HG02885 (cell line): ENCODE measurements around the gene ZNF606.

Experiments
- ATAC-seq: cut with Tn5 transposase; IDR thresholded peaks from one replicate; pipeline ENCODE4 v1.9.1; 2021; ENCODE audit warnings: mild to moderate bottlenecking; ENCODE audit not compliant: unreplicated experiment, poor library complexity

The ZNF606 gene

DNA sequence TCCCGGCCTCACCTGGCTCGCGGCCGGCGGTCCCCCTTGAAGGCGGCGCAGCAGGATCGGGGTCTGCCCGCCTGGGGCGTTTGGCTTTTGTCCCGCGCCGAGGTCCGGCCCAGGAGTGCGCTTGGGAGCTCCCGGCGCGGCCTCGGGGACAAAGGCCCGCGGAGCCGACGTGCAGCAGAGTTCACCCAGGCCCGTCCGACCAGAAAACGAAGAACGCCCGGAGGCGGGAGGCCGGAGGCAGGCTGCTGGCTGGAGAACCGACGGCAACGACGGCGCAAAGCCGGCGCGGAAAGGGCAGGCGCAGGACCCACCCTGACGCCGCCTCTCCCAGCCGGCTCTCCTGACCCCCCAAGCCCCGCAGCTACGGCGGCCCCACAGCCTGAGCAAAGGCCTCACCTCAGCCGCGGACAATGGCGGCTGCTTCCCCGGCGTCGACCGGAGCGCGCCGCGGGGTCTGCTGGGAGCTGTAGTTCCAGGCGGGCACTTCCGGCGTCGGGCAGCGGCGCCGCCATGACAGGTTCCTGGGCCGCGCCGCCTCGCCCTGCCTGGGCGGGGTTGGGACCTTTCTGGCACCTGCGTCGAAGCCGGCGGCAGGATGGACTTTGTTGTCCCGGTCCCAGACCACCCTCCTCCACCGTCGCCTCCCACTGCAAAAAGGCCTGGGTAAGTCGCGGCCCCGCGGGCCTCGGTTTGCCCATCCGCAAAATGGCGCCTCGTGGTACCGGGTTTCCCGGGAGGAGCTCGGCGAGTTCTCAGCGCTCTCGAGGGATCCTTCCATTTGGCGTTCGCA, at the start of gene ZNF606:
Gene ZNF606 (minus strand): TSS at position 437 of the 790 bp plus-strand sequence. CDS start 1,501 bp downstream, outside the sequence.
- ATAC-seq = peak; percentile 98

GRCh38 chr19:58052256-58052655, 49.6 kb upstream of the ZNF606 start:
- ATAC-seq = no peak

- no peak for ATAC-seq
Measured at GRCh38 chr19:58047672-58048071, 45.1 kb upstream of the ZNF606 start.

GRCh38 chr19:58046856-58047255, 44.2 kb upstream of the ZNF606 start:
- no peak for ATAC-seq

DNA sequence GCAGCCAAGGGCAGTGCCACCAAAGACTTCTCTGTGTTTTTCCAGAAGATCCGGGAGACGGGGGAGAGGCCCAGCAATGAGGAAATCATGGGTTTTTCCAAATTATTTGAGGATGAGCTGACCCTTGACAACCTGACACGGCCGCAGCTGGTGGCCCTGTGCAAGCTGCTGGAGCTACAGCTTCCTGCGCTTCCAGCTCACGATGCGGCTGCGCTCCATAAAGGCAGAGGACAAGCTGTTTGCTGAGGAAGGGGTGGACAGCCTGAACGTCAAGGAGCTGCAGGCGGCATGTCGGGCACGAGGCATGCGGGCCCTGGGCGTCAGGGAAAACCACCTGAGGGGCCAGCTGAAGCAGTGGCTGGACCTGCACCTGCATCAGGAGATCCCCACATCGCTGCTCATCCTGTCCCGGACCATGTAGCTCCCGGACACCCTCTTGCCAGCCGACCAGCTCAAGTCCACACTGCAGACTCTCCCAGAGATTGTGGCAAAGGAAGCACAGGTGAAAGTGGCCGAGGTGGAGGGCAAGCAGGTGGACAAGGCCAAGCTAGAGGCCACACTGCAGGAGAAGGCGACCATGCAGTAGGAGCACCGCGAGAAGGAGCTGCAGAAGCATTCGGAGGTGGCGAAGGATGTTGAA, 42.9 kb upstream of the ZNF606 start:
- ATAC-seq = no peak

- no peak for ATAC-seq
Measured at GRCh38 chr19:58044886-58045285, 42.3 kb upstream of the ZNF606 start.

DNA sequence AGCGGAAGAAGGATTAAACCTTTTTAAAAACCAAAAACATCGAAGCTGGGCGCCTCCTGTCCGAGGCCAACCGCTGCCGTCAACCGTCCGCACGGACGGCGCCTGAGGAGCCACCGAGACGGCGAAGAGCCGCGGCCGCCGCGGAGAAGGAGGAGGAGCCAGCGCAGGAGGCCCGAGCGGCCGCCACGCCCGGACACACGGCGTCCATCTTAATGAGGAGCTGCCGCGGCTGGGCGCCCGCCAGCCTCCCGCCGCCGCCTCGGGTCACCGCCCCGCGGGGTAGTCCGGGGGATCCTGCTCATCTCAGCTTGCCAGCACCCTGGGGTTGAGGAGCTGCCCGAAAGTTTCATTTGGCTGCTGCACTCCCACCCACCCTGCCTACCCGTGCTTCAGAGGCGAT, 41.8 kb upstream of the ZNF606 start:
- ATAC-seq = no peak

DNA sequence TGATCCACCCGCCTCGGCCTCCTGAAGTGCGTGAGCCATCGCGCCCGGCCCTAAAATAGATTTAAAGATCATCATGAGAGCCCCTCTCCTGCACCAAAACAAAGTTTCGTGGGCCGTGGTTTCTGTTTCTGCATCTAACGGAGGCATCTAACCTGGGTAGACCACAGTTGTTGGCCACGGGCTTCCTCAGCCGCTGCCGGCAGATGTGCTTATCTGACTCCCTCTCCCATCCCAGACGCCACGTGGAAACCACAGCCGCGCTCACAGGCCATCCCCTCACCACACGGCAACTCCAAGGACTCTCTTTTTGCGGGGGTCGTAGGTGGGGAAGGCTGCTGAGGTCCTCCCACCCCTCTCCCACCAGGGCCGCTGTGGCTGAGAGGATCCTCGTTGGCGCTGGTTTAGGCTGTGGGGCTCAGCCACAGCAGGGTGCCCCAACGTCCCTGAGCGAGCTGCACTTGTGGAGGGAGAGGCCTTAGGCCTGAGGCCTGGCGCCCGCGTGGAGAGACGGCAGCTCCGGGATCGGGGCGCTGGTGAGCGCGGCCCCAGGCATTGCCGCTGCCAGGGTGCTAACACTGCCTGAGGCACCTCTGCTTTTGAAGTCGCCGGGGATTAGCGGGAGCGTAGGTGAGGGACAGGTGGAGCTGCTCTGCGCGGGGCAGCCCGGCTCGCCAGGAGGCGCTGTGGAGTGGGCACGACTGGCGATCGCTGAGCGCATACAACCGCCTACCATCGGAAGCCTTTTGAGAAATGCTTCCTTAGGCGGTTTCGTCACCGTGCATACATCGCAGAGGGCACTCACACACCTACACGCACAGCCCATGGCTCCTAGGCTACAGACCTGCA, 40.1 kb upstream of the ZNF606 start:
- no peak for ATAC-seq

DNA sequence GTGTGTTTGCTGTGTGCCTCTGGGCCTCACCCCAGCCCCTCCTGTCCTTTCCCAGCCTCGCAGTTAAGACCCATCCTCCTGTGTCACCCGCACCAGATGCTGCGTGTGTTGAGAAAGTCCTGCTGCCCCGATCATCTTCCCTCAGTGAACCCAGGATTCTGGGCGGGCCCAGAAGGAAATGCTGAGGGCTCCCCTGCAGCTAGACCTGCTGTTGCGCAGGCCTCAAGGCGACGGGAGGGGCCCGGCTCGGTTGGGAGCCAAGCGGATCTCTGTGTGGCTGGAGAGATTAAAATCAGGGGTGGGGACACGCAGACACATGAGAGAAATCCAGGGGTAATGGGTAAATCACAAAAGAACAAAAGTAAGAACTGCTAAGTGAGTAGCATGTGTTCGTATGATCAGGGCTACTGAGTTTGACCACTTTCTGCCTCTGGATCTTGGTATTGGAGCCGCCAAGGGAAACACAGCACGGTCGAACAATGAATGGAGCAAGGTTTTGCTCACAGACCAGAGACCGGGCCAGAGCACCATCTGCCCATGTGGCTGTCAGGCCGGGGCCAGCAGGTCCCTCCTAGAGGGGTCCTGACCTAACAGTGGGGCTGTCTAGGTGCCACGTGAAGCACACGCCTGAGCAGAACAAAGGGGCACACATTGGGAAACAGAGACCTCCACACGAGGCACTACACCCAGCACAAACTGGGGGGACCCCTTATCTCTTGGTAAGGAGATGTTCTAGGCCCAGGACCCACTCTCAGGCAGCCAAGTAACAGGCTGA, 38.3 kb upstream of the ZNF606 start:
- ATAC-seq = no peak

GRCh38 chr19:58038688-58039204, 36.1 kb upstream of the ZNF606 start:
- no peak for ATAC-seq

DNA sequence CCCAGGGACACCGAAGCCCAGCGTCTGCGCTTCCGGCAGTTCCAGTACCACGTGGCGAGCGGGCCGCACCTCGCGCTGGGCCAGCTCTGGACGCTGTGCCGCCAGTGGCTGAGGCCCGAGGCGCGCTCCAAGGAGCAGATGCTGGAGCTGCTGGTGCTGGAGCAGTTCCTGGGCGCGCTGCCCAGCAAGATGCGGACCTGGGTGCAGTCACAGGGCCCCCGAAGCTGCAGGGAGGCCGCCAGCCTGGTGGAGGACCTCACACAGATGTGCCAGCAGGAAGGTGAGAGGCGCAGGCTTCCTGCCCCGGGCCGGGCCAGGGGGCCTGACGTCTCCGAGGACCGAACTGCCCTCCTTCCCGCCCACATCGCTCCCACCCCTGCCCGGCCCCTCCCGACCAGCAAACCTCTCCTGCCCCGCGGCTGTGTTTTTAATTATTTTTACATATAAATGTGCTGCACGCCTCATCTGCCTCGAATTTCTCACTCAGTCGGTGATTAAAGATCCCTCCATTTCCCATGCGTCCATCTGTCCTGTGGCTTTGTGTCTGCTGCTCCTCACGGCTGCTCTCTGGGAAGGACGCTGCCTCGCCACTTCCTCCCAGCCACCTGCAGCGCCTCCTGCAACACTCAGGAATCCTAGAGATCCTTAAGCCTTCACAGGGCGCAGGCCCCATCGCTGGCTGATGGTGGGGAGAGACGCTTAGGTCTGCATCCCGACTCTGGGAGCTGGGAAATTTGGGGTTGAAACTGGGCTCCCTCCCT, 35.5 kb upstream of the ZNF606 start:
- no peak for ATAC-seq

- ATAC-seq = no peak
Measured at GRCh38 chr19:58035863-58036262, 33.2 kb upstream of the ZNF606 start.

GRCh38 chr19:58034477-58034793, 31.8 kb upstream of the ZNF606 start:
- no peak for ATAC-seq

- no peak for ATAC-seq
Measured at GRCh38 chr19:58033741-58034476, 31.3 kb upstream of the ZNF606 start, which contains the start of gene ZSCAN1. Gene ZSCAN1, plus strand, starts transcription at chr19:58034025. Its CDS starts 3,812 bp downstream, at chr19:58037837.

DNA sequence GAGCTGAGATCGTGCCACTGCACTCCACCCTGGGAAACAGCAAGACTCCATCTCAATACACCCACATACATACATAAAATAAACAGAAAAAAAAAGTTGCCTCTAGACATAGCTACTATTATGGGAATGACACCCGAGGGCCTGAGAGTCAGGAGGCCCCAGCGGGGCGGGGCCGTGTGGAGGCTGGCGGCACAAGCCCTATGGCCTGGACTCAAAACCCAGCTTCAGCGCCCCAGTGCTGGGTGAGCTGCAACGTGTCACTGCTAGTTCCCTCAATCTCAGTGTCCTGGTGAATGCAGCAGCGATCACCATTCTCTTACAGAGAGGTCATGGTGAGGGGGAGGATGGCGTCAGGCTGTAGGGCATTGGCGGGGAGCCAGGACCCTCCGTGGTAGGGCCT, 22.0 kb upstream of the ZNF606 start:
- ATAC-seq = no peak

DNA sequence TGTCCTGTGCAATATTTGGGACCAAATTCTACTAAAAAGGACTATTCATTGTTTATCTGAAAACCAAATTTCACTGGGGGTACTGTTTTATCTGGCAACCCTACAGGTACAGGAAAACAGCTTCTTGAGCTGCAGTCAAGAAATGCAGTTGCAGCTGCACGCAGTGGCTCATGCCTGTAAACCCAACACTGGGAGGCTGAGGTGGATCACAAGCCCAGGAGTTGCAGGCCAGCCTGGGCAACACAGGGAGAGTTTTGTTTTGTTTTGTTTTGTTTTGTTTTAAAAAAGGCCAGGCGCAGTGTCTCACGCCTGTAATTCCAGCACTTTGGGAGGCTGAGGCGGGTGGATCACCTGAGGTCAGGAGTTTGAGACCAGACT, 19.7 kb upstream of the ZNF606 start:
- ATAC-seq = no peak

DNA sequence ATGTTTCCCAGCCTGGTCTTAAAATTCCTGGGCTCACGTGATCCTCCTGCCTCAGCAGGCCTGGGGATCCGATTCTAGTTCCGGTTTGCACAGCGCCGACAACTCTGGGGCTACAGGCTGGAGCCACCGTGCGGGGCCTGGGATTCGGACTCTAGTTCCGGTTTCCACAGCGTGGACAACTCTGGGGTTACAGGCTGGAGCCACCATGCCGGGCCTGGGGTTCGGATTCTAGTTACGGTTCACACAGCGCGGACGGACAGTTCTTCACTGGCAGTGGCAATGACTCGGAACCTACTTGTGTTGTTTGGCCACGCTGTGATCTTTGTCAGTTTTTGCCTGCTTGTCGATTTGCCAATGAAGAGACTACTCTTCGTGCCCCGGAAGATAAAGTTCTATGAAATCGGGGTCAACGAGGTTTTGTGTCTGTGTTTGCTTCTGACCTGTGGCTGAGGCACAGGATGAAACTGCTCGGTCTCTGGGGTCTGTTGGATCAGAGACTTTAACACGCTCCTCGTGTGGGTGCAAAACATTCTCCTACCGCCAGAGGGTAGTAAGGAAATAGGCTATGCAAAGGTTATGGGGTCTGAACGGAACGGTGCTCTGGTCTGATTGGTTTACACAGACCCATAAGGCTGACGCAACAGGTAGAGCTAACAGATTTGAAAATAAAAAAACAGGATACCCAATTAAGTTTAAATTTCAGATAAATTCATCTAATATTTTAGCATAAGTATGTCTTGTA, 19.1 kb upstream of the ZNF606 start:
- no peak for ATAC-seq

DNA sequence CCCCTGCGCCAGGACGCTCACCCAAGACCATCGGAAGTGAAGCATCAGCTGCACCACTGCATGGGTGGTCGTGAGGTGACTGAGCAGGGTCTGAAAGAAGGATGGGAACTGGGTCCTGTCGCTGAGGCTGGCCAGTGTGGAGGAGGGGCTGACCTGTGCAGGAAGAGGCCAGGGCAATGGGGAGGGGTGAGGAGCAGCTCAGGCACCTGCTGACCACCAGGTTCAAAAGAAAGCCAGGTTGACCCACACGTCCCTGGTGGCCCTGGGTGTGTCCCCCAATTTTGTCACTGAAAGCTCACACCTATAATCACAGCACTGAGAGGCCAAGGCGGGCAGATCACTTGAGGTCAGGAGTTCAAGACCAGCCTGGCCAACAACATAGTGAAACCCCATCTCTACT, 17.5 kb upstream of the ZNF606 start:
- no peak for ATAC-seq
